Loucy (cell line): Measurements from ENCODE around the gene FRMD8.

Experiments used
- H2AFZ ChIP-seq: fragments of 200-600 bp; sonication (generic); 2 replicates; pipeline ENCODE4 v1.6.0; 2016; ENCODE audit warnings: antibody characterized with exemption, mild to moderate bottlenecking, low read length, moderate library complexity
- H3F3A ChIP-seq: fragments of 200-600 bp; 2 replicates; pipeline ENCODE4 v1.6.0; 2016; ENCODE audit warnings: antibody characterized with exemption, low read depth, mild to moderate bottlenecking
- H3K27me3 ChIP-seq: fragments of 200-600 bp; sonication (generic); 2 replicates; pipeline ENCODE4 v1.6.1; 2014; ENCODE audit warnings: low read length, mild to moderate bottlenecking; ENCODE audit not compliant: insufficient read depth, poor library complexity, severe bottlenecking
- H3K36me3 ChIP-seq: fragments of 200-600 bp; sonication (generic); 2 replicates; pipeline ENCODE4 v1.6.1; 2016; ENCODE audit warnings: low read length; ENCODE audit not compliant: insufficient read depth
- H3K4me1 ChIP-seq: fragments of 200-600 bp; sonication (generic); 2 replicates; pipeline ENCODE4 v1.5.1; 2014; ENCODE audit warnings: low read length, mild to moderate bottlenecking; ENCODE audit not compliant: insufficient read depth, poor library complexity, severe bottlenecking
- H3K4me2 ChIP-seq: fragments of 200-600 bp; sonication (generic); 2 replicates; pipeline ENCODE4 v1.6.0; 2014; ENCODE audit warnings: antibody characterized with exemption, low read length, low read depth, mild to moderate bottlenecking; ENCODE audit not compliant: poor library complexity, severe bottlenecking
- H3K4me3 ChIP-seq: fragments of 200-600 bp; sonication (generic); 2 replicates; pipeline ENCODE4 v1.5.1; 2014; ENCODE audit warnings: low read length, mild to moderate bottlenecking, mixed read lengths; ENCODE audit not compliant: poor library complexity, severe bottlenecking
- H3K79me2 ChIP-seq: fragments of 200-600 bp; sonication (generic); 2 replicates; pipeline ENCODE4 v1.6.1; 2014; ENCODE audit warnings: low read length; ENCODE audit not compliant: insufficient read depth
- H3K9ac ChIP-seq: fragments of 200-600 bp; sonication (generic); 2 replicates; pipeline ENCODE4 v1.6.0; 2014; ENCODE audit warnings: mild to moderate bottlenecking, low read depth, low read length, moderate library complexity; ENCODE audit not compliant: poor library complexity, severe bottlenecking
- H3K9me2 ChIP-seq: fragments of 200-600 bp; sonication (generic); replicated peaks from 2 replicates; pipeline ENCODE4 v1.6.1; 2016; ENCODE audit warnings: low read depth, low read length, mixed read lengths
- H3K9me3 ChIP-seq: fragments of 200-600 bp; sonication (generic); 2 replicates; pipeline ENCODE4 v1.6.1; 2014; ENCODE audit warnings: mild to moderate bottlenecking, antibody characterized with exemption, low read length, low read depth; ENCODE audit not compliant: insufficient read depth
- H4K20me1 ChIP-seq: fragments of 200-600 bp; sonication (generic); 2 replicates; pipeline ENCODE4 v1.6.0; 2014; ENCODE audit warnings: antibody characterized with exemption, low read length, mild to moderate bottlenecking; ENCODE audit not compliant: insufficient read depth, poor library complexity, severe bottlenecking
- EZH2phosphoT487 ChIP-seq: fragments of 200-600 bp; IDR thresholded peaks from 2 replicates; pipeline ENCODE4 v1.6.1; 2018; ENCODE audit warnings: antibody characterized with exemption, mild to moderate bottlenecking, moderate library complexity, borderline replicate concordance
- TF ChIP-seq, protein P1 (sequence below): fragments of 200-600 bp; sonication (generic); conservative IDR thresholded peaks from 2 replicates; pipeline ENCODE4 v1.5.1; 2014; ENCODE audit warnings: mild to moderate bottlenecking, antibody characterized with exemption, low read length

The FRMD8 gene

DNA sequence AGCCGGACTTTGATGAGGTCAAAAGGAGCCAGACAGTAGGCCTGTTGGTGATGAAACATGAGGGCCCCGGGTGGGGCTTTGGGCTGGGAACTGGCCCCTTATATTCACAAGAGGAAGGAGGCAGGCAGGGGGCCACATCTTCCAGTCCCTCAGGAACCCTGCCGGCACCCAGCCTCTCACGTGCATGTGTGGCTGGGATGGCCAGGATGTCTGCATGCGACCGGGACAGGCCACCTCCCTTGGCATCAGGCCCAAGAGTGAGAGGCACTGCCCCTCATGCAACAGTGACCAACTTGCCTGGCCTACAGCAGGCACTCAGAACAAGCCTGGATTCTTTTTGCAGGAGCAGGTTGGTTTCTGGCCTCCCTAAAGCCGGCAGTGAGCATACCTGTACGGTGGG is 9.4 kb upstream of the FRMD8 start:
- H3K79me2 ChIP-seq, result peaks cover 11% of the 10 kb centered on the region; the same call in 1 of the 2 replicates
- H3K9me2 ChIP-seq, result no peaks in the 10 kb centered on the region
- TF ChIP-seq, protein P1, sequence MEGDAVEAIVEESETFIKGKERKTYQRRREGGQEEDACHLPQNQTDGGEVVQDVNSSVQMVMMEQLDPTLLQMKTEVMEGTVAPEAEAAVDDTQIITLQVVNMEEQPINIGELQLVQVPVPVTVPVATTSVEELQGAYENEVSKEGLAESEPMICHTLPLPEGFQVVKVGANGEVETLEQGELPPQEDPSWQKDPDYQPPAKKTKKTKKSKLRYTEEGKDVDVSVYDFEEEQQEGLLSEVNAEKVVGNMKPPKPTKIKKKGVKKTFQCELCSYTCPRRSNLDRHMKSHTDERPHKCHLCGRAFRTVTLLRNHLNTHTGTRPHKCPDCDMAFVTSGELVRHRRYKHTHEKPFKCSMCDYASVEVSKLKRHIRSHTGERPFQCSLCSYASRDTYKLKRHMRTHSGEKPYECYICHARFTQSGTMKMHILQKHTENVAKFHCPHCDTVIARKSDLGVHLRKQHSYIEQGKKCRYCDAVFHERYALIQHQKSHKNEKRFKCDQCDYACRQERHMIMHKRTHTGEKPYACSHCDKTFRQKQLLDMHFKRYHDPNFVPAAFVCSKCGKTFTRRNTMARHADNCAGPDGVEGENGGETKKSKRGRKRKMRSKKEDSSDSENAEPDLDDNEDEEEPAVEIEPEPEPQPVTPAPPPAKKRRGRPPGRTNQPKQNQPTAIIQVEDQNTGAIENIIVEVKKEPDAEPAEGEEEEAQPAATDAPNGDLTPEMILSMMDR, result no peak
- TF ChIP-seq EZH2phosphoT487, result no peak
- H3K9ac ChIP-seq, result no peak overlapping the region
- no peak overlapping the region for H3K4me3 ChIP-seq
- H3F3A ChIP-seq, result no peaks in the 10 kb centered on the region
- no peaks in the 10 kb centered on the region for H3K36me3 ChIP-seq
- no peaks in the 10 kb centered on the region for H3K9me3 ChIP-seq
- H4K20me1 ChIP-seq, result no peaks in the 10 kb centered on the region
- H3K4me2 ChIP-seq, result no peak overlapping the region
- peaks cover 15% of the 10 kb centered on the region for H3K4me1 ChIP-seq
- no peak overlapping the region for H2AFZ ChIP-seq
- H3K27me3 ChIP-seq, result no peaks in the 10 kb centered on the region

GRCh38 chr11:65377777-65378176 is 8.7 kb upstream of the FRMD8 start:
- H3F3A ChIP-seq, result peaks cover 5% of the 10 kb centered on the region; the same call in 1 of the 2 replicates
- H2AFZ ChIP-seq, result no peak overlapping the region
- H3K9me2 ChIP-seq, result no peaks in the 10 kb centered on the region
- H3K36me3 ChIP-seq, result no peaks in the 10 kb centered on the region
- H3K79me2 ChIP-seq, result peaks cover 11% of the 10 kb centered on the region; the same call in 1 of the 2 replicates
- H3K9me3 ChIP-seq, result no peaks in the 10 kb centered on the region
- no peak overlapping the region for H3K9ac ChIP-seq
- H3K4me1 ChIP-seq, result peaks cover 14% of the 10 kb centered on the region
- no peaks in the 10 kb centered on the region for H3K27me3 ChIP-seq
- no peak for TF ChIP-seq EZH2phosphoT487
- TF ChIP-seq, protein P1, result no peak
- no peak overlapping the region for H3K4me3 ChIP-seq
- no peaks in the 10 kb centered on the region for H4K20me1 ChIP-seq
- no peak overlapping the region for H3K4me2 ChIP-seq

GRCh38 chr11:65378208-65378927 is 8.1 kb upstream of the FRMD8 start:
- H3K9me3 ChIP-seq, result no peaks in the 10 kb centered on the region
- no peaks in the 10 kb centered on the region for H3K27me3 ChIP-seq
- H3K9me2 ChIP-seq, result no peaks in the 10 kb centered on the region
- H3K4me2 ChIP-seq, result no peak overlapping the region
- H3K9ac ChIP-seq, result no peak overlapping the region
- no peak overlapping the region for H3K4me3 ChIP-seq
- H4K20me1 ChIP-seq, result no peaks in the 10 kb centered on the region
- no peak overlapping the region for H2AFZ ChIP-seq
- H3K4me1 ChIP-seq, result peaks cover 19% of the 10 kb centered on the region
- TF ChIP-seq, protein P1, result peak; percentile 43
- TF ChIP-seq EZH2phosphoT487, result no peak
- peaks cover 11% of the 10 kb centered on the region; the same call in 1 of the 2 replicates for H3K79me2 ChIP-seq
- peaks cover 8% of the 10 kb centered on the region; the same call in 1 of the 2 replicates for H3F3A ChIP-seq
- no peaks in the 10 kb centered on the region for H3K36me3 ChIP-seq
